Rectal smooth muscle tissue (tissue), 1 donor: ENCODE results near the gene ACVR1C.

ENCODE experiments used
- H3K27ac ChIP-seq: one replicate; pipeline ENCODE4 v1.7.0; 2013; ENCODE audit warnings: low read depth, low read length, inconsistent platforms
- H3K27me3 ChIP-seq: one replicate; pipeline ENCODE4 v1.7.0; 2013; ENCODE audit warnings: low read length; ENCODE audit not compliant: control insufficient read depth, insufficient read depth
- H3K36me3 ChIP-seq: one replicate; pipeline ENCODE4 v1.7.0; 2013; ENCODE audit warnings: low read length; ENCODE audit not compliant: control insufficient read depth, insufficient read depth
- H3K4me1 ChIP-seq: one replicate; pipeline ENCODE4 v1.7.0; 2013; ENCODE audit warnings: low read length; ENCODE audit not compliant: control insufficient read depth, insufficient read depth
- H3K4me3 ChIP-seq: one replicate; pipeline ENCODE4 v1.7.0; 2013; ENCODE audit warnings: low read length
- H3K9ac ChIP-seq: one replicate; pipeline ENCODE4 v1.7.0; 2013; ENCODE audit warnings: low read length

ACVR1C gene

DNA sequence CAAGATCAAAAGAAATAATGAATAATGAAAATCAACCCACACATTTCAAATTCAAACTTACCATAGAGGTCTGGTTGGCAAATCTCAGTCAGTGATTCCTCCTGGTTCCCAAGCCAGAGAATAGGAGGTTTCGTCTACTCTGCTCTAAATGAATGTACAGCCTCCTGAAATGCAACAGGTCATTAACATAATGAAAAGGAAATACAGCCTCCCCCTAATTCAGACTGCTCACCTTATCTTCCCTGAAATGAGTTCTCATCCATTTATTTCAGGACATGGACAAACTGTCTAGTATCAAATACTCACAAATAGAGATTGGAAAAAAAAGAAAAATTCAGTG, 141.4 kb downstream of the ACVR1C start:
- H3K4me1 ChIP-seq = no peaks in the 10 kb centered on the region
- no peaks in the 10 kb centered on the region for H3K27me3 ChIP-seq
- no peak overlapping the region for H3K4me3 ChIP-seq
- no peak overlapping the region for H3K9ac ChIP-seq
- no peaks in the 10 kb centered on the region for H3K36me3 ChIP-seq
- H3K27ac ChIP-seq = no peak overlapping the region

DNA sequence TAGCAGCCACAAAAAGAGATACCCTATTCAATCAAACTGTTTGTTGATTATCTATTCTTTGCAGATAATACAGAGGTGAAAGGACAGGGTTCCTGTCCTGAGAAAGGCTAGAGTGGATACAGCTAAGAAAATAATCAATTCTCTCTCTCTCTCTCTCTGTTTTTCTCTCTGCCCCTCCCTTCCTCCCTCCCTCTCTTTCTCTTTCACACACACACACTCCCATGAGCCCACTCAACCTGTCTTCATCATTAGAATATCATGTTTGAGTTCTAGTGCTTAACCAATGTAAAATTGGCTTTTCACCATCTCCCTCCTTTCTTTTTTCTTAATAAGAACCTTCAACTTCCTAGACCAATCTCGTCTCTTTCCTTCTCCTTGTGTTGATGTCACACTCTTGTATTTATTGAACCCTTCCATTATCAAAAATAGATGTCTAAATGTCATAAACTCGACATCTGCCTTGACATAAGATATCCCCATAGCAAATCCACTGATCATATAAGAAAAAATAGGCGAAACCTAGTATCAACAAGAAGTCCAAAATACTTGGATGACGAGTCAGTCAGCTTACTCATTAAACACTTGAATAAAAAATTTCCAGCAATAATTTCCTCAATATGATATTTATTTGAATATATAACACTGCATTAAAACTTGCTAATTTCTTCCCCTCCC, 141.9 kb downstream of the ACVR1C start:
- H3K27me3 ChIP-seq = no peaks in the 10 kb centered on the region
- H3K4me3 ChIP-seq = no peak overlapping the region
- no peak overlapping the region for H3K9ac ChIP-seq
- no peaks in the 10 kb centered on the region for H3K4me1 ChIP-seq
- no peak overlapping the region for H3K27ac ChIP-seq
- no peaks in the 10 kb centered on the region for H3K36me3 ChIP-seq

DNA sequence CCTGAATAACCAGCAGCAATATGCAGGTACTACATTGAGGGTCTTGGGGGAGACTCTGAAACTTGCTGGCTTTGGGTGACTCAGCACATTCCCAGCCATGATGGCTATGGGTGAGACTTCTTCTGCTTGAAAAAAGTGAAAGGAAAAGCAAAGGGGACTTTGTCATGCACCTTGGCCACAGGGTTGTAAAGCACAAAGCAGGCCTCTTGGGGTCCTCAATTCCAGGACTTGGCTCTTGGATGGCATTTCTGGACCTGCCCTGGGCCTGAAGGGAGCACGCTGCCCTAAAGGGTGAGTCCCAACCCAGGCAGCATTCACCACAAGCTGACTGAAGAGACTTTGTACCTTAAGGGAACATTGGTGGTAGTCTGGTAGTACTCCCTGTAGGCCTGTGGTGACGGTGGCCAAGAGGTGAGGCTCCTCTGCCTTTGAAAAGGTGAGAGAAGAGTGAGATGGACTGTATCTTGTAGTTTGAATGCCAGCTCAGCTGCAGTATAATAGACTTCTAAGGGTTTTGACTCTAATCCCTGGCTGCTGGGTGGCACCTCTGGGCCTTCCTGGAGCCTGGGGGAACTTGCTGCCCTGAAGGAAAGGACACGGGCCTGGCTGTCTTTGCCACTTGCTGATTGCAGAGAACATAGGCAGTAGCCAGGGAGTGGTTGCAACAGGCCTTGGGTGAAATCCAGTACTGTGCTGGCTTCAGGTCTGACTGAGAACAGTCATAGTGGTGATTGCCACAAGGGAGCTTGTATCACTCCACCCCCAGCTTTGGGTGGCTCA, 148.3 kb downstream of the ACVR1C start:
- H3K9ac ChIP-seq = no peak overlapping the region
- H3K27ac ChIP-seq = no peak overlapping the region
- H3K4me3 ChIP-seq = no peak overlapping the region
- H3K36me3 ChIP-seq = no peaks in the 10 kb centered on the region
- H3K27me3 ChIP-seq = no peaks in the 10 kb centered on the region
- no peaks in the 10 kb centered on the region for H3K4me1 ChIP-seq

DNA sequence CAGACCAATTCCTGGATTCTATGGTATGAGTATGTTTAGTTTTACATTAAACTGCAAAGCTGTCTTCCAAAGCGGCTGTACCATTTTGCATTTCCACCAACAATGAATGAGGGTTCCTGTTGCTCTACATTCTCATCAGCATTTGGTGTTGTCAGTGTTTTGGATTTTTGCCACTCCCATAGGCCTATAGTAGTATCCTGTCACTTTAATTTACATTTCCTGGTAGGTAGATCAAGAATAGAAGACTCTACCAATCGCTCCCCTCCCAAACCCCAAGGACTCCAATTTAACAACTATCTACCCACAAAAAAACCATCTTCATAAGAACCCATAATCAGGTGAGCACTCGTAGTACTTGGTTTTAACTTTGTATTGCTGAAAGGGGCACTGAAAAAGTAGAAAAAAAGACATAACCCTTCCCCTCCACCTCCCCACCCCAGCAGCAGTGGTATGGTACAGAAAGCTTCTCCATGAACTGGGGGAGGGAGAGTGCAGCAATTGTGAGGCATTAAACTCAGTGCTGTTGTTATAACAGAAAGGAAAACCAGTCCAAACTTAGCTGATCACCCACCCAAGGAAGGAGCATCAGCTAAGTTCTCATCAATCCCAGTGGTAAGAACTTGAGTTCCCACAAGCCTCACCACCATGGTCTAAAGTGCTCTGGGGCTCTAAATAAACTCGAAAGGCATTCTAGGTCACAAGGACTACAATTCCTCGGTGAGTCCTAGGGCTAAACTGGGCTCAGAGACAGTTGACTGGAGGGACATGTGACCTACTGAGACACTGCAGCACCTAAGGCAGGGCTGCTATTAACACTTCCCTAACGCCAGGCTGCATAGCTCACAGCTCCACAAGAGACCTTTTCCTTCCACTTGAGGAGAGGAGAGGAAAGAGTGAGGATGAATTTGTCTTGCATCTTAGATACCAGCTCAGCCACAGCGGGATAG, 149.3 kb downstream of the ACVR1C start:
- no peak overlapping the region for H3K27ac ChIP-seq
- no peaks in the 10 kb centered on the region for H3K36me3 ChIP-seq
- H3K4me3 ChIP-seq = no peak overlapping the region
- H3K4me1 ChIP-seq = no peaks in the 10 kb centered on the region
- H3K9ac ChIP-seq = no peak overlapping the region
- H3K27me3 ChIP-seq = no peaks in the 10 kb centered on the region

DNA sequence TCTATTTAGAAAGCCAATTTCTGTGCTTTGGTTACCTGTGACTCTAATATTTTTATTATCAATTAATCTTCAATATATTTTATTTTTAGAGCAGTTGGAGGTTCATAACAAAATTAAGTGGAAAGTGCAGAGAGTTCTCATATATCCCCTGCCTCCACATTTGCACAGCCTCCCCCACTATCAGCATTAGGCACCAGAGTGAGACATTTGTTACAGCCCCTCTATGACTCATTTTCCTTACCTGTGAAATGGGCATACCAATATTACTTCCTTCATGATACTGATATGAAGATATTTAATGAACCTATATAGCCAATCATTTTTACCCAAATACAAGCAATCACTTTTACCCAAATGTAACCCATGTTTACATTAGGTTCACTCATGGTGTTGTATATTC, 150.7 kb downstream of the ACVR1C start:
- Histone ChIP-seq H3K27ac (no peak overlapping the region), H3K4me1 (no peaks in the 10 kb centered on the region), H3K27me3 (no peaks in the 10 kb centered on the region), H3K9ac (no peak overlapping the region), H3K4me3 (no peak overlapping the region), H3K36me3 (no peaks in the 10 kb centered on the region)

DNA sequence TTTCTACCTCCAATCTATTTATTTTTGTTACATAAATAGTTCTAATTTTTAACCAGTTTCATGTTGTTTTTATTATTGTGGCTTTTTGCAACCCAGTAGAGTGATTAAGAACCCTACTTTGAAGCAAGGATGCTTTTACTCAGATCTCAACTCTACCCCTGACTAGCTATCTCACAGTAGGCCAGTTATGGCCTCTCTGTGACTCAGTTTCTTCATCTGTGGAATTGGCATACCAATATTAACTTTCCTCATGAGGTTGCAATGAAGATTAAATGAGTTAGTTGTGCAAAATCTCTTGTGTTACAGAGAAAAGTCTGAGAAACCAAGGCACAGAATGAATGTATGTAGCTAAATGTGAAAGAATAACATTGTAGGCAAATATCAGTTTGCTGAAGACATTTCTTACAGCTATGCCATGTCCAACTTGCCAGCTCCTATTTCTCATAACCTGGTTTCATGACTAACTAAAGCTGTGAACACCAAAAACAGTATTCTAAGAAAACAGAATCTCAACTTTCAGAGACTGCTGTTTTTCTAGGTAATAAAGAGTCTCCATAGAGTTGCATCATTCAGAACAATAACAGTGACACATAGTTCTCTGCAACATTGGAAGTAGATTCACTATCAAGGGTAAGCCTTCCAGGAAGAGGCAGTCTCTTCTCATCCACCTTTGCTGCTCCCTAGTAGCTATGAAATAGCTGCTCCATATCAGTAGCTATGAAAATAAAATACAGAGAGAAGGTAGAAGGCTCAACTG, 151.5 kb downstream of the ACVR1C start:
- no peaks in the 10 kb centered on the region for H3K4me1 ChIP-seq
- no peak overlapping the region for H3K9ac ChIP-seq
- no peak overlapping the region for H3K4me3 ChIP-seq
- H3K36me3 ChIP-seq = no peaks in the 10 kb centered on the region
- no peak overlapping the region for H3K27ac ChIP-seq
- H3K27me3 ChIP-seq = no peaks in the 10 kb centered on the region
